ENCODE measurements around the gene KDM7A.

Gene KDM7A

GRCh38 chr7:140093375-140093774 lies 83.4 kb downstream of the KDM7A start:
- in situ Hi-C loops (cut with HindIII; ENCODE audit: low sequenced_read_pairs): no loop called here

GRCh38 chr7:140085447-140085846 lies 91.3 kb downstream of the KDM7A start:
- in situ Hi-C loops (cut with HindIII; ENCODE audit: low sequenced_read_pairs): no loop called here

- in situ Hi-C loops (cut with HindIII; ENCODE audit: low sequenced_read_pairs): no loop called here
These were observed 91.8 kb downstream of the KDM7A start for GRCh38 chr7:140084972-140085371.

- in situ Hi-C loops (cut with HindIII; ENCODE audit: low sequenced_read_pairs): no loop called here
These were observed 92.6 kb downstream of the KDM7A start for GRCh38 chr7:140084142-140084655.

DNA sequence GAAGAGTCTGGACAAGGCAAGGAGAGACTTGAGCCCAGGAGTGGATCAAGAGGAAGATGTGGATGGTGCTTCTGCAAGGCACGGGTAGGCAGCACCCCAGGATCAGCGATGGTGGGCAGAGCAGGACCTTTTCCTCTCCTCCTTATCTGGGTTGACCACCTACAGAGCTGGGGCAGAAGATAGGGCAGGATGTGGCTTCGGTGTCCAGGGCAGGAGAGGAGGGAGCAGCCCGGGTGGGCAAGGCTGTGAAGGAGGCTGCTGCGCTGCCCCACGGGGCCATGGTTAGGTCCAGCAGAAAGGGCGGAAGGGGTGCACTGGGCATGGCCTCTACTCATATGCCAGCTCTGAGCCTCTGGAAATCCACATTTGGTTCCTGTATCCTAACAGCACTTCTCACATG lies 94.0 kb downstream of the KDM7A start:
- in situ Hi-C loops (cut with HindIII; ENCODE audit: low sequenced_read_pairs): no loop called here

DNA sequence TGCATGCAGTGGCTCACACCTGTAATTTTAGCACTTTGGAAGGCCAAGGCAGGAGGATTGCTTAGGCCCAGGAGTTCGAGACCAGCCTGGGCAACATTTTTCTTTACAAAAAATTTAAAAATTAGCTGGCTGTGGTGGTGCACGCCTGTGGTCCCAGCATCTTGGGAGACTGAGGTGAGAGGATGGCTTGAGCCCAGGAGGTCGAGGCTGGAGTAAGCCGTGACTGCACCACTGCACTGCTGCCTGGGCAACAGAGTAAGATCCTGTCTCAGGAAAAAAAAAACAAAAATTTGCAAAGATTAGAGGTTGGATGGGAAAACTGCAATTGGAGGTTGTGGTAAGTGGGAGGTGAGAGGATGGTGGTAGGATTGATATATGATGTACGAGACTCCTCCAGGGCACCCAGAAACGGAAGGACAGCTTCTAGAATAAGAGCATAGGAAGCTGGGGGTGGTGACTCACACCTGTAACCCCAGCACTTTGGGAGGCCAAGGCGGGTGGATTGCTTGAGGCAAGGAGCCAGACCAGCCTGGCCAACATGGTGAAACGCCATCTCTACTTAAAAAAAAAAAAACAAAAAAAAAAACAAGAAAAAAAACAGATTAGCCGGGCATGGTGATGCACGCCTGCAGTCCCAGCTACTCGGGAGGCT lies 94.9 kb downstream of the KDM7A start:
- in situ Hi-C loops (cut with HindIII; ENCODE audit: low sequenced_read_pairs): no loop called here

DNA sequence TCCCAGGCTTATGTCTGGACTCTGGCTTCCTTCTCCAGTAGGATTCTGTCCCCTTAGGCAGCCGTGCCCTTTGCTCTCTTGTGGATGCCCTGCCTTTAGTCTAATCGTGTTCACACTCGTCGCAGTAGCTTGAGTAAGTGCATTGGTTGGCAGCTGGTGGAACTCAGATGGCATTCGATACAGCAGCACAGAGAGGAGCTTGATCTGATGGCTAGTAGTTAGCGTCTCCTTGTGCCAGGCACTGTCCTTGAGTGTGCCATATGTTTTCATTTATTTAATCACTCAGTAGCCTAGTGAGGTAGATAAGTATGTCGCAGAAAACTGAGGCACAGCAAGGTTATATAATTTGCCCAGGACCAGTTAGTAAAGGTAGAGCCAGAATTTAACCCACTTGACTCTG lies 95.9 kb downstream of the KDM7A start:
- in situ Hi-C loops (cut with HindIII; ENCODE audit: low sequenced_read_pairs): no loop called here

DNA sequence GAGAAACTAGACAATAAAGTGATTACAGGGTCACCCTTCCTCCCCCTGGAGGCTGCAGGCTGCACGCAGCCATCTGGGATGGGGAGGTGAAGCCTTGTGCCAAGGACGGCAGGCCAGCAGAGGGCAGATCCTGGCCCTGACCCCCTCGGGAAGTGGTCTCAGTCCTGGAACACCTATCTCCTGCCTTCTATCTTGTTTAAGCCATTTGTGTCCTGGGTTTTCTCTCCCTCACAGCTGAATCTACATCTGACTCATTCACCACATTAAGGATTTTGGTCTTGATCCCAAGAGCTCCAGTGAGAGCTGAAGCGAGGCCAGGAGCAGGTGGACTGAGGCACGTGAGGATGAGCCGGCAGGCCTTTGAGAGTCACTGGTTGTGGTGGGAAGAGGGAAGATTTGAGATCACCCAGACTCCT lies 97.7 kb downstream of the KDM7A start:
- in situ Hi-C loops (cut with HindIII; ENCODE audit: low sequenced_read_pairs): no loop called here

GRCh38 chr7:140078392-140078791 lies 98.4 kb downstream of the KDM7A start:
- in situ Hi-C loops (cut with HindIII; ENCODE audit: low sequenced_read_pairs): no loop called here

DNA sequence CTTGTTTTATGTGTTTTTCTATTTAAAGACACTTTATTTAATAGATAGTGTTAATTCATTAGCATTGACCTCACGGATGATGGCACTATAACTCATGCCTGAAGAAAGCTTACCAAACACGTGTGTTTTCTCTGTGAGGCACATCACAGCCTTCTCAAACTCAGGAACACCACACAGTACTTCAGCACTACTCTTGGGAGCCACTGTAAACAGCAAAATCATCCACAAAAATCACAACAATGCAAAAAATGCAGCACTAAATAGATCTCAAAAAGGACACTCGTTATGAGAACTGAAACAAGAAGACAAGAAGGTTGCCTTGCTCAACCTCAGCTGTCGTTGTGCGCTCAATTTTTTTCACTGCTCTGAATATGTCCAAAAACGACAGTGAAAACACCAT lies 102.0 kb downstream of the KDM7A start:
- in situ Hi-C loops (cut with HindIII; ENCODE audit: low sequenced_read_pairs): no loop called here

- in situ Hi-C loops (cut with HindIII; ENCODE audit: low sequenced_read_pairs): no loop called here
These were observed 106.2 kb downstream of the KDM7A start for GRCh38 chr7:140070546-140070945.

DNA sequence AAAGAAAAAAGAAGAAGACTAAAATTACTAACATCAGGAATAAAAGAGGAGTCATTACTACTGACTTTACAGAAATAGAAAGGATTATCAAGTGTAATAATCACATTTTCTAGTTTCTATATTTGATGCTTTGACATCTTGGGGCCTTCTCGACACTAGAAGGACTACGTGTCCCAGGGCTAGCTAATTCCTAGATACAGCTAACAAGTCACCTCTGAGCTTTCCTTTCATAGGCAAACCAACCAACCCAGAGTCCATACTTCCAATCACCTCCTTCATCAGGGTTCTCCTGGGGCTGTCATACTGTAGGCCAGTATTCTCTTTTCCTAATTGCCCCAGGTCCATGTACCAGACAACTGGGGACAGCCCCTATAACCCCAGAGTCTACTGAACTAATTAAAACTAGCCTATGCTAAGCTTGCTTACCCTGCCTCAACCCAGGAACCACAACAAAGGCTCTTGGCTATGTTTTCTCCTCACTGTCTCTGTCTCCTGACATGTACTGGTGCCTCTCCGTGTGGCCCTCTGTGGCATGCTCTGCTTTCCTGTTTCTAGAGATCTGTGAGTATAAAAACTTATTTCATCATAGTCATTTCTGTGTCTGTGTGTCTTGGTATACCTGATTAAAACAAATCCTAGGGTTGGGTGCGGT lies 107.4 kb downstream of the KDM7A start:
- in situ Hi-C loops (cut with HindIII; ENCODE audit: low sequenced_read_pairs): no loop called here

DNA sequence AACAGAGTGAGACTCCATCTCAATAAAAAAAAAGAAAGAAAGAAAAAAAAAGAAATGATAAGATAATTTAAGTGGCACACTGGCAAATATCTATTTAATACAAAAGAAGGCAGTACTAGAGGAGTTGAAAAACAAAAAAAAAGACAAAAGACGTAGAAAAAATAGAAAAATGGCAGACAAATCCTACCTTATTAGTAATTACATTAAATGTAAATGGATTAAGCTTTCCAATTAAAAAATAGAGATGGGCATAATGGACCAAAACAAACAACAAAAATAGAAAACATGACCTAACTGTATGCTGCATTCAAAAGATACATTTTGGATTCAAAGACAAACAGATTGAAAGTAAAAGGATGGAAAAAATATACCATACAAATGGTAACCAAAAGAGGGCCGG lies 108.8 kb downstream of the KDM7A start:
- in situ Hi-C loops (cut with HindIII; ENCODE audit: low sequenced_read_pairs): no loop called here

GRCh38 chr7:140067052-140067451 lies 109.7 kb downstream of the KDM7A start:
- in situ Hi-C loops (cut with HindIII; ENCODE audit: low sequenced_read_pairs): no loop called here

DNA sequence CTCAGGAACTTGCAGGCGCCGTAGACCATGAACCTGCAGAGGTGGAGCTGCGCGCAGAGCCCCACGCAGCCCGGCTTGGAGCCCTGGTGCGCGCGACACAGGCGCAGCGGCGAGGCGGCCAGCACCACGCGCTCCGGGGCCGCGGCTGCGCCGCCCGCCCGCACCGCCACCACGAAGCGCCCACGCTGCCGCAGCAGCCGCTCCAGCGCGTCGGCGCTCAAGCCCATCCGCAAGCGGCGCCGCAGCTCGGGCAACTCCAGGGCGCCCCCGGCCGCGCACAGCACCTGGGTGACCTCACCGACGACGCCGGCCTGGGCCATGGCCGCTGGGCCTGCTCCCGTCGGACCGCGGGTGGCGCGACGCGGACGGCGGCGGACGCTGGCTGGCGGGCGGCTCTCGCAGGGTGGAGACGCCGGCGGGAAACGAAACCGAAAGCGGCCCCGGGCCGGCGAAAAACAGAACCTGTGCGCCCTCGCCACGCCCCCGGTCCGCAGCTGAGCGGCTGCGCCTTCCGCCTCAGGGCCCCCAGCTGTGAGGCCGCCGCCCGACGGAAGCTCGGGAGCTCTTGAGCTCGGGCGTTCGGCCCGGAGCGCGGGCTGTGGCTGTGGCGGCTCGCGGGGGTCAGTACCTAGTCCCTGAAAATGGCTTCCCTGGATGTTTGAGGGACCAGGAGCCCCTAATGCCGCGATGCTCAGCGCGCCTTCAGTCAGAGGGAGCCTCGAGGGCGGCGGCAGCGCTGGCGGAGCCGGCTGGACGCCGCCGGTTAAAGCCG lies 114.1 kb downstream of the KDM7A start, which contains the start of gene PARP12:
PARP12 (minus strand) TSS at position 424 of the 772 bp plus-strand sequence; CDS start at position 320, 104 bp downstream.
- in situ Hi-C loops (cut with HindIII; ENCODE audit: low sequenced_read_pairs): no loop called here

DNA sequence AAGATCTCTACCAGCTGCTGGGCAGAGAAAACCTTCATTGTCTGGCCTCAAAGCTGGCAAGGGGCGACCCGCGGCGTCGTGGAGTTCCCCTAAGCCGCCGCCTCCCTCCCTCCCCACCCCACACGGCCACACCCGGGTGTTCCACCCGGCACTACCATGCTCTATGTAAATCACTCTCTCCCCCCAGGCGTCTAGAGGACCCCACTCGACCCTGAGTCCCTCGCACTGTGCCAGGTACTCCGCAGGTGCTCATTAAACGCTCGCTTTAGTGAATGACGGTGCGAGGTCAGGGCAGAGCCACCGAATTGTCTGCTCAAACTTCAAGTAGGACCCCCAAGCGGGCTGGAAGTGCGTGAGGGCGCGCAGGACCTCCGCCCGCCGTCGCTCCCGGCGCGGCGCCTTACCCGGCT lies 114.7 kb downstream of the KDM7A start:
- in situ Hi-C loops (cut with HindIII; ENCODE audit: low sequenced_read_pairs): no loop called here

DNA sequence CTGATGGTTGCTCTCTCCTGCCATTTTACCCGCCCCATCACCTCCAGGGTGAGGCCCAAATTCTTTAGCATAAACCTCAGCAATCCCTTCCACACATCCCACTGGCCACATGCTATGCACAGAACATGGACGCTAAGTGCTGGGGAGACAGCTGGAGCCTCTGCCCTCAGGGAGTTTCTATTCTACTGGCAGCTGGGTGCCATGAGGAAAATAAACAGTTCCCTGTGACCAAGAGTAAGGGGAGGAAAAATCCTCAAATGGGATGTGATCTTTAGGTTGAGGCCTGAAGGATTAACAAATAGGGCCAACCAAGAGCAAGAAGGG lies 115.2 kb downstream of the KDM7A start:
- in situ Hi-C loops (cut with HindIII; ENCODE audit: low sequenced_read_pairs): no loop called here

DNA sequence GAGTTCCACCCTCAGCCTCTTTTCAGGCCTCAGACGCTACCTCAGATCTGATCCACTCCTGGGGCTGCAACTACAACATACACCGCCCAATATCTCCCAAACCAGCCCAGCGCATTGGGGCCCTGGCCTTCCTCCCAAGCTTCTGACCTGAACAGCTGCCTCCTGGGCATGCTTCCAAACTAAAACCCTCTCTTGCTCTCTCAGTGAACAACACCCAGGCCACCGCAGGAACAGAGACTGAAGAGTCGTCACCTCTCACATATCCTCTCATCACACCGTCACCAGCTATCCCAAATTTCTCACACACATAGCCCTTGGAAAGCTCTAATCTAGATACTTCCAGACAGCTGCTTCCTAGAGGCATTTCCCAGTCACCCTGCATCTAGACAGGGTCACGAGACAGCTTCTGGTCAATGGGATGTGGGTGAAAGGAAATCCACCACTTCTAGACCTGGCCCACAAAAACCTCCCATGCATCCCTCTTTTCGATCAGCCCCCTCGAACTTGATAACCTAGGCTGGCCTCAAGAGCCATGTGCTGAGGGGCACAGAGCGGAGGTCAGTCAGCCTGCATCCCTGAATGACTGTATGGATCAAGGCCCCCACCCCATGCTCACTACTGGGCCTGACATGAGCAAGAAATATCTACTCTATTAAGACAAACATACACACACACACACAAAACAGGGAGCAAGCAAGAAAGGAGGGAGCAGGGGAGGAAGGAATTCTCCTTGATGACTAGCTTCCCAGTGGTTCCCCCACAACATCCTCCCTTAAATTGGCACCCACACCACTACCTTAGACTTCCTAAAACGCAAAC lies 115.8 kb downstream of the KDM7A start:
- in situ Hi-C loops (cut with HindIII; ENCODE audit: low sequenced_read_pairs): no loop called here

GRCh38 chr7:140060243-140060630 lies 116.5 kb downstream of the KDM7A start:
- in situ Hi-C loops (cut with HindIII; ENCODE audit: low sequenced_read_pairs): no loop called here

DNA sequence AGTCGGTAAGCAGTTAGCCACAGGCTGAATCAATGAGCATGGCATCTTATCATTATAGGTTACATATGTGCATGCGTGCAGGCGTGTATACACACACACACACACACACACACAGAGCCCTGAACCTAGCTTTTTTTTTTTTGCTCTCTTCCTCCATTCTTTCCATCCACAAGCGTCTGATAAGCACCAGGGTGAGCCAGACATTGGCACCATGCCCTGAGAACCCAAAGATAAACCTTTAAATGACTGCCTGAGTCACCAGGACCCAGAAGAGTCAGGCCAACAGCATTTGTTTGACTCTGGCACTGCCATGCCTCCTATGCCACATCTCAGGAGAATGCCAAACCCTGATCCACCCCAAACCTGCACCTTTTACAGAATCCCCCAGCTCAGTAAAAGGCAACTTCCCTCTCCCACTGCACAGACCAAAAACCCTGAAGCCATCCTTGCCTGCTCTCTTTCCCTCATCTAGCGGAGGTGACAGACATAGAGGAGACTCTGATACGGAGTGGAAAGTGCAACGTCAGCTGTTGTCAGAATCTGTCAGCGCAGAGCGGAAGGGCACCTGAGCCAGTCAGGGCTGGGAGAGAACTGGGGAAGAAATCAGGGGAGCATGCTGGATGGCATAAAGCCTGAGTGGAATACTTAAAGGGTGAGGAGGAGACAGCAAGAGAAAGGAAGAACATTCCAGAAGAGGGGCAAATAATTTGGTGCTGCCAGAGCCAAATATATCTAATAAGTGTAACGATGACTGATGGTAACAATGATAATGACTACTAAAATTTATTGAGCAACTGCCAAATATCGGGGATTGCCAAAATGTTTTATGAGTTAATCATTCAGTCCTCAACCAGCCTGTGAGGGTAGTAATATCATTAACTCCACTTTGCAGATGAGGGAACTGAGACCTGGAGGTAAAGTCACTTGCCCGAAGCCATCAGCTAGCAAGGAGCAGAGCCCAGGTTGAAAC lies 117.2 kb downstream of the KDM7A start:
- in situ Hi-C loops (cut with HindIII; ENCODE audit: low sequenced_read_pairs): no loop called here

Measured in endothelial cell of hepatic sinusoid (primary cell).